HCT116 (cell line): ENCODE measurements around the gene KLHL17. TPM values are rescaled to one million over a fixed set of nuclear protein-coding genes. Genes with fewer than 3 reads are reported as not detected.

ENCODE experiments used
- ATAC-seq: fragments of 200-7000 bp; cut with Tn5 transposase; 2 replicates; pipeline ENCODE4 v1.9.1; 2020; ENCODE audit warnings: mild to moderate bottlenecking, moderate library complexity
- BruUV-seq: library from RNA; stranded (reverse); fragments of 400-500 nt; replicated peaks from 2 replicates; lab custom pipeline; 2021; lab: Mats Ljungman, UMichigan
- CTCF ChIA-PET: fragments of 300-600 bp; sonication (Branson Sonifier 250); formaldehyde crosslinking; loops from one replicate; lab custom pipeline; 2021; ENCODE audit warnings: antibody characterized with exemption; lab: Charles Lee
- POLR2A ChIA-PET: fragments of 300-600, 350-600 bp; sonication (Branson Sonifier 250); formaldehyde crosslinking; loops from one replicate; lab custom pipeline; 2021; ENCODE audit warnings: antibody characterized with exemption; lab: Charles Lee
- RAD21 ChIA-PET, 2 experiments: fragments of 300-600 bp; sonication (Branson Sonifier 250); formaldehyde crosslinking; loops; one replicate each; lab custom pipeline; 2023; ENCODE audit warnings: low total read pairs in 2 of 2; ENCODE audit not compliant: uncharacterized antibody in 2 of 2, unreplicated experiment in 2 of 2, low non-redundant PET in 1 of 2; lab: Charles Lee
- DNase-seq: peaks from one replicate; pipeline ENCODE4 v3.0.0-alpha.2; 2010; ENCODE audit warnings: low read depth, low spot score
- H2AFZ ChIP-seq: fragments of 200-600 bp; shearing (Covaris generic), sonication (generic); 2 replicates; pipeline ENCODE4 v1.6.1; 2017; ENCODE audit warnings: low read depth, mixed run types, mixed read lengths, antibody characterized with exemption, low read length; ENCODE audit not compliant: poor library complexity, severe bottlenecking
- H3K27ac ChIP-seq: 2 replicates; pipeline ENCODE4 v1.5.1; 2012; ENCODE audit warnings: low read depth, low read length
- H3K27me3 ChIP-seq: fragments of 200-600 bp; sonication (generic); 2 replicates; pipeline ENCODE4 v1.6.1; 2016; ENCODE audit warnings: mixed run types, low read length, mixed read lengths; ENCODE audit not compliant: insufficient read depth
- H3K36me3 ChIP-seq, 2 experiments: fragments of 200-500 bp in 1 of 2; fragments of 200-600 bp in 1 of 2; sonication (Bioruptor generic) in 1 of 2; sonication (generic) in 1 of 2; 2 replicates each; pipeline versions ENCODE4 v1.5.1 to v1.6.1; 2014 to 2016; ENCODE audit warnings: low read length in 2 of 2, inconsistent platforms in 1 of 2, mixed read lengths in 1 of 2, mixed run types in 1 of 2; ENCODE audit not compliant: insufficient read depth in 2 of 2, control insufficient read depth in 1 of 2
- H3K4me1 ChIP-seq, 2 experiments: fragments of 200-600 bp in 1 of 2; sonication (generic) in 1 of 2; 2 replicates each; pipeline versions ENCODE4 v1.5.1 to v1.6.1; 2012 to 2017; ENCODE audit warnings: low read length in 2 of 2, inconsistent platforms in 1 of 2, mild to moderate bottlenecking in 1 of 2, mixed read lengths in 1 of 2, mixed run types in 1 of 2, moderate library complexity in 1 of 2; ENCODE audit not compliant: insufficient read depth in 2 of 2, control insufficient read depth in 1 of 2
- H3K4me2 ChIP-seq: fragments of 200-600 bp; sonication (generic); 2 replicates; pipeline ENCODE4 v1.6.1; 2017; ENCODE audit warnings: mixed run types, low read length, mixed read lengths
- H3K4me3 ChIP-seq, 2 experiments: fragments of 200-600 bp in 1 of 2; sonication (generic) in 1 of 2; replicated peaks in 1 of 2; 2 replicates each; pipeline ENCODE4 v1.5.1; 2011 to 2016; ENCODE audit warnings: low read length in 2 of 2, control low read depth in 1 of 2, low read depth in 1 of 2, mild to moderate bottlenecking in 1 of 2, mixed read lengths in 1 of 2, mixed run types in 1 of 2
- H3K79me2 ChIP-seq: fragments of 200-600 bp; sonication (generic); 2 replicates; pipeline ENCODE4 v1.6.1; 2017; ENCODE audit warnings: mild to moderate bottlenecking, mixed run types, low read length, moderate library complexity, mixed read lengths; ENCODE audit not compliant: insufficient read depth
- H3K9ac ChIP-seq: fragments of 200-600 bp; sonication (generic); 2 replicates; pipeline ENCODE4 v1.6.1; 2016; ENCODE audit warnings: low read length, mixed read lengths
- H3K9me2 ChIP-seq: fragments of 200-600 bp; sonication (generic), shearing (Covaris generic); 2 replicates; pipeline ENCODE4 v1.6.1; 2017; ENCODE audit warnings: mixed run types, mild to moderate bottlenecking, moderate library complexity; ENCODE audit not compliant: insufficient read depth
- H3K9me3 ChIP-seq, 2 experiments: fragments of 200-500 bp in 1 of 2; fragments of 200-600 bp in 1 of 2; sonication (Bioruptor generic) in 1 of 2; sonication (generic) in 1 of 2; 2 replicates each; pipeline ENCODE4 v1.6.1; 2014 to 2017; ENCODE audit warnings: low read length in 2 of 2, mixed read lengths in 2 of 2, inconsistent platforms in 1 of 2, low read depth in 1 of 2, mild to moderate bottlenecking in 1 of 2, mixed run types in 1 of 2, moderate library complexity in 1 of 2; ENCODE audit not compliant: control insufficient read depth in 1 of 2, insufficient read depth in 1 of 2
- H4K20me1 ChIP-seq: fragments of 200-600 bp; sonication (generic), shearing (Covaris generic); 2 replicates; pipeline ENCODE4 v1.6.1; 2017; ENCODE audit warnings: mixed run types, mild to moderate bottlenecking, moderate library complexity; ENCODE audit not compliant: insufficient read depth
- CBX3 ChIP-seq: IDR thresholded peaks from 2 replicates; pipeline ENCODE4 v1.6.1; 2012; ENCODE audit warnings: low read depth
- CEBPB ChIP-seq: IDR thresholded peaks from 2 replicates; pipeline ENCODE4 v1.6.1; 2012; ENCODE audit warnings: low read depth
- CTCF ChIP-seq, 3 experiments: fragments of 200-600 bp in 1 of 3; sonication (generic) in 1 of 3; IDR thresholded peaks in 2 of 3; conservative IDR thresholded peaks in 1 of 3; 2 replicates each; pipeline ENCODE4 v1.5.1; 2012 to 2017; ENCODE audit warnings: low read depth in 2 of 3, low read length in 2 of 3, antibody characterized with exemption in 1 of 3, borderline replicate concordance in 1 of 3, control low read depth in 1 of 3, mild to moderate bottlenecking in 1 of 3, mixed read lengths in 1 of 3, mixed run types in 1 of 3, moderate library complexity in 1 of 3; ENCODE audit not compliant: insufficient read depth in 1 of 3
- EGR1 ChIP-seq: IDR thresholded peaks from 2 replicates; pipeline ENCODE4 v1.6.1; 2012; ENCODE audit warnings: low read depth
- ELF1 ChIP-seq: IDR thresholded peaks from 2 replicates; pipeline ENCODE4 v1.6.1; 2012; ENCODE audit warnings: low read depth, borderline replicate concordance
- EZH2 ChIP-seq: fragments of 200-600 bp; sonication (generic); IDR thresholded peaks from 2 replicates; pipeline ENCODE4 v1.6.1; 2017; ENCODE audit warnings: antibody characterized with exemption, mixed run types
- EZH2phosphoT487 ChIP-seq: fragments of 200-600 bp; IDR thresholded peaks from 2 replicates; pipeline ENCODE4 v1.6.1; 2018; ENCODE audit warnings: antibody characterized with exemption, borderline replicate concordance
- FOSL1 ChIP-seq: IDR thresholded peaks from 2 replicates; pipeline ENCODE4 v1.6.1; 2012; ENCODE audit warnings: low read depth
- JUND ChIP-seq: IDR thresholded peaks from 2 replicates; pipeline ENCODE4 v1.6.1; 2012
- POLR2A ChIP-seq: IDR thresholded peaks from 2 replicates; pipeline ENCODE4 v1.7.0; 2011; ENCODE audit warnings: borderline replicate concordance; ENCODE audit not compliant: insufficient read depth, insufficient read length; ENCODE audit errors: extremely low read depth
- POLR2AphosphoS5 ChIP-seq: IDR thresholded peaks from 2 replicates; pipeline ENCODE4 v1.6.1; 2011; ENCODE audit warnings: mild to moderate bottlenecking, low read depth, low read length, moderate library complexity
- RAD21 ChIP-seq: IDR thresholded peaks from 2 replicates; pipeline ENCODE4 v1.6.1; 2012; ENCODE audit warnings: low read depth, mild to moderate bottlenecking
- SIN3A ChIP-seq: IDR thresholded peaks from 2 replicates; pipeline ENCODE4 v1.6.1; 2012; ENCODE audit warnings: low read depth
- SRF ChIP-seq: IDR thresholded peaks from 2 replicates; pipeline ENCODE4 v1.6.1; 2012; ENCODE audit warnings: low read depth
- TCF7L2 ChIP-seq: IDR thresholded peaks from 2 replicates; pipeline ENCODE4 v1.7.0; 2011; ENCODE audit warnings: borderline replicate concordance, inconsistent platforms; ENCODE audit not compliant: insufficient read depth, insufficient read length; ENCODE audit errors: extremely low read depth
- YY1 ChIP-seq: IDR thresholded peaks from 2 replicates; pipeline ENCODE4 v1.6.1; 2011; ENCODE audit warnings: low read length, low read depth, moderate library complexity, mild to moderate bottlenecking; ENCODE audit not compliant: insufficient replicate concordance; ENCODE audit errors: extremely low read depth
- ZBTB33 ChIP-seq: IDR thresholded peaks from 2 replicates; pipeline ENCODE4 v1.6.1; 2011; ENCODE audit warnings: mild to moderate bottlenecking, low read length, moderate library complexity; ENCODE audit not compliant: insufficient replicate concordance; ENCODE audit errors: extremely low read depth
- ZNF274 ChIP-seq: fragments of 200-500 bp; sonication (Bioruptor generic); IDR thresholded peaks from 2 replicates; pipeline ENCODE4 v1.6.1; 2014; ENCODE audit warnings: mild to moderate bottlenecking, low read depth, low read length, inconsistent platforms
- intact Hi-C: fragments of 100-400 bp; cut with micrococcal nuclease; formaldehyde crosslinking; loops from 2 replicates; pipeline ENCODE4 v1.10.0; 2022
- total RNA-seq: library from RNA; stranded (reverse); gene quantifications from one replicate; pipeline ENCODE4 v1.2.1, GENCODE V29; 2021; ENCODE audit not compliant: unreplicated experiment
- TF ChIP-seq, protein P1 (sequence below): IDR thresholded peaks from 2 replicates; pipeline ENCODE4 v1.6.1; 2012

The KLHL17 gene
- total RNA-seq, 1 experiment from 2014 or later = 100.0 TPM

GRCh38 chr1:984476-984814, 24.1 kb downstream of the KLHL17 start:
- Histone ChIP-seq H3K4me2 (peak overlapping the region; percentile 50), H3K4me3 (no peak overlapping the region), H3K36me3 (no peaks in the 10 kb centered on the region), H3K27ac (no peak overlapping the region), H3K27me3 (no peaks in the 10 kb centered on the region), H3K79me2 (no peaks in the 10 kb centered on the region), H4K20me1 (no peaks in the 10 kb centered on the region), H3K9me3 (no peaks in the 10 kb centered on the region), H3K9me2 (no peaks in the 10 kb centered on the region), H3K4me1 (0 out of 4 replicates have a peak, but pooled peaks cover 0 to 2% of the 10 kb centered on the region in 2 experiments), H3K9ac (no peak overlapping the region), H2AFZ (no peak overlapping the region)
- ChIA-PET RAD21 (interaction anchor here (0.7 to 1.1 kb wide), 3 partner anchors 15 to 80 kb away, joined by 3 to 5 read pairs (median 4); no protein-coding TSS in a partner anchor), POLR2A (interaction anchor here (1.0 to 1.6 kb wide), 3 partner anchors 14 to 80 kb away, joined by 3 to 5 read pairs (median 3); no protein-coding TSS in a partner anchor), CTCF (interaction anchor here (0.6 to 2.8 kb wide), 14 partner anchors 9 to 308 kb away, joined by 3 to 18 read pairs (median 4); partner anchors contain the start of genes AGRN, B3GALT6, ISG15 and PLEKHN1)
- intact Hi-C loops = loop anchor here (2.0 to 5.0 kb wide), 3 partner anchors 16 to 306 kb away; partner anchors contain the start of gene HES4
- TF ChIP-seq EGR1 (no peak), POLR2AphosphoS5 (no peak), POLR2A (no peak), JUND (no peak), EZH2 (no peak), YY1 (no peak), SIN3A (no peak), ZNF274 (no peak), RAD21 (no peak), FOSL1 (no peak), SRF (no peak), CTCF (IDR thresholded peaks at IDR 0.05 in 2 of 3, conservative IDR thresholded peaks at IDR 0.05 in 1 of 3; ENCODE audit: borderline replicate concordance in 1 of 3, insufficient read depth in 1 of 3, low read depth in 2 of 3, low read length in 2 of 3) (no peak), EZH2phosphoT487 (no peak), ZBTB33 (no peak), CEBPB (no peak), TCF7L2 (no peak), CBX3 (no peak), ELF1 (no peak)
- TF ChIP-seq, protein P1, sequence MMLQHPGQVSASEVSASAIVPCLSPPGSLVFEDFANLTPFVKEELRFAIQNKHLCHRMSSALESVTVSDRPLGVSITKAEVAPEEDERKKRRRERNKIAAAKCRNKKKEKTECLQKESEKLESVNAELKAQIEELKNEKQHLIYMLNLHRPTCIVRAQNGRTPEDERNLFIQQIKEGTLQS = no peak
- no peak for DNase-seq
- ATAC-seq = no peak; the same call in 1 of the 2 replicates
- BruUV-seq = no TSS peak
